Inflammatory macrophage treated with lipopolysaccharide for 4 hours (primary cell): ENCODE measurements around the gene CDH4.

Source experiments
- DNase-seq: peaks from one replicate; pipeline ENCODE4 v3.0.0-alpha.2; 2020

Gene CDH4

GRCh38 chr20:61664556-61665320, 412.7 kb downstream of the CDH4 start:
- no peak for DNase-seq

GRCh38 chr20:61665528-61666470, 413.7 kb downstream of the CDH4 start:
- no peak for DNase-seq

GRCh38 chr20:61666471-61666832, 414.4 kb downstream of the CDH4 start:
- no peak for DNase-seq

- no peak for DNase-seq
These were observed 415.2 kb downstream of the CDH4 start for GRCh38 chr20:61667056-61667792.

GRCh38 chr20:61668065-61668650, 416.1 kb downstream of the CDH4 start:
- DNase-seq: no peak

GRCh38 chr20:61668771-61669503, 416.9 kb downstream of the CDH4 start:
- no peak for DNase-seq

- DNase-seq: no peak
These were observed 418.2 kb downstream of the CDH4 start for GRCh38 chr20:61670274-61670673.

GRCh38 chr20:61671559-61671958, 419.5 kb downstream of the CDH4 start:
- DNase-seq: no peak

- no peak for DNase-seq
These were observed 421.2 kb downstream of the CDH4 start for GRCh38 chr20:61673152-61673847.

- no peak for DNase-seq
These were observed 422.1 kb downstream of the CDH4 start for GRCh38 chr20:61674121-61674520.

GRCh38 chr20:61674688-61675087, 422.6 kb downstream of the CDH4 start:
- no peak for DNase-seq

- no peak for DNase-seq
These were observed 425.9 kb downstream of the CDH4 start for GRCh38 chr20:61677928-61678327.

GRCh38 chr20:61678437-61678836, 426.4 kb downstream of the CDH4 start:
- DNase-seq: no peak

GRCh38 chr20:61679473-61679872, 427.4 kb downstream of the CDH4 start:
- DNase-seq: no peak

- DNase-seq: no peak
These were observed 428.0 kb downstream of the CDH4 start for GRCh38 chr20:61680096-61680495.

- no peak for DNase-seq
These were observed 430.3 kb downstream of the CDH4 start for GRCh38 chr20:61682114-61682995.

GRCh38 chr20:61682996-61683681, 431.1 kb downstream of the CDH4 start:
- DNase-seq: no peak

- no peak for DNase-seq
These were observed 431.7 kb downstream of the CDH4 start for GRCh38 chr20:61683721-61684120.

- DNase-seq: no peak
These were observed 432.1 kb downstream of the CDH4 start for GRCh38 chr20:61684136-61684535.
